ENCODE results near the gene NXF1. TPM values are rescaled to one million over a fixed set of nuclear protein-coding genes. Genes with fewer than 3 reads are reported as not detected.
"Not testable (repeated sequence)": the region's sequence is repeated elsewhere in the genome, so short reads cannot be mapped to it uniquely, and the experiment has no call there.

The NXF1 gene
- total and polyA plus RNA-seq, 2 experiments from 2014 or later, result 37.2 to 71.9 TPM

GRCh38 chr11:62771144-62772021 lies 33.9 kb downstream of the NXF1 start, which contains the start of gene TAF6L:
TSS of gene TAF6L (plus strand) at chr11:62771396. CDS start at chr11:62775784, 4,388 bp downstream.
- Histone ChIP-seq H3K27me3 (no peaks in the 10 kb centered on the region), H3K4me3 (peak within 1 kb of the TSS; percentile 71), H4K20me1 (ENCODE audit: insufficient read depth, poor library complexity, severe bottlenecking) (no peaks in the 10 kb centered on the region), H3K79me2 (peaks cover 24% of the 10 kb centered on the region), H2AFZ (peak within 1 kb of the TSS; percentile 57), H3K9me2 (replicated peaks; ENCODE audit: insufficient read depth) (no peaks in the 10 kb centered on the region), H3K27ac (peak within 1 kb of the TSS; percentile 96), H3K36me3 (replicated peaks; ENCODE audit: insufficient read depth, low read depth) (no peaks in the 10 kb centered on the region), H3K4me2 (peak within 1 kb of the TSS; percentile 80), H3K4me1 (ENCODE audit: insufficient read depth) (peaks cover 17% of the 10 kb centered on the region), H3K9me3 (ENCODE audit: low read depth) (no peaks in the 10 kb centered on the region)
- WGBS (ENCODE audit: low lambda C conversion rate, missing lambda C conversion rate), result 4% methylated on average over 32 of the region's 60 CpGs
- peak; percentile 99 for DNase-seq (ENCODE audit: low spot score)
- TF ChIP-seq EZH2 (IDR thresholded peaks at IDR 0.05; ENCODE audit: borderline replicate concordance) (no peak), EZH2phosphoT487 (IDR thresholded peaks at IDR 0.05; ENCODE audit: low read depth, severe bottlenecking, unreplicated experiment) (no peak), CTCF (IDR thresholded peaks at IDR 0.05; ENCODE audit: poor library complexity) (no peak)

DNA sequence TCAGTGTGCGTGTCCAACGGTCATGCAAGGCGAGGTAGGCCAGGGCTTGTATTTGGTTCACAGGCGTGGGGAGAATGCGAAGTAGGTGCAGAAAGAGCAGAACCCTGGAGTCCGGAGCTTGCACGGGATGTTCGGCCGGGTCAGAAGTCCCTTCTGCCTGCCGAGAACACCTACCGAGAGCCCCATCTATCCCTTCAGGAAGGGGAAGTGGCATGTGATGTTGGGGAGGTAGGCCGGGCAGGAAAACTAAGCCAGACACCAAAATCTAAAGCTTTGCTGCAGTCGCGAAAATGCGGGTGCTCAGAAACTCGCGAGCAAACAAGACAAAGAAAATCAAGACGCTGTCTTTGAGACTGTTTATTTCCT lies 34.5 kb downstream of the NXF1 start:
- Histone ChIP-seq H3K4me3 (peak overlapping the region; percentile 31), H3K36me3 (replicated peaks; ENCODE audit: insufficient read depth, low read depth) (no peaks in the 10 kb centered on the region), H2AFZ (peak overlapping the region; percentile 52), H3K4me1 (ENCODE audit: insufficient read depth) (peaks cover 17% of the 10 kb centered on the region), H3K79me2 (peaks cover 24% of the 10 kb centered on the region), H3K4me2 (peak overlapping the region; percentile 80), H3K9me3 (ENCODE audit: low read depth) (no peaks in the 10 kb centered on the region), H3K27ac (peak overlapping the region; percentile 96), H3K27me3 (no peaks in the 10 kb centered on the region), H3K9me2 (replicated peaks; ENCODE audit: insufficient read depth) (no peaks in the 10 kb centered on the region), H4K20me1 (ENCODE audit: insufficient read depth, poor library complexity, severe bottlenecking) (no peaks in the 10 kb centered on the region)
- TF ChIP-seq EZH2 (IDR thresholded peaks at IDR 0.05; ENCODE audit: borderline replicate concordance) (no peak), CTCF (IDR thresholded peaks at IDR 0.05; ENCODE audit: poor library complexity) (no peak), EZH2phosphoT487 (IDR thresholded peaks at IDR 0.05; ENCODE audit: low read depth, severe bottlenecking, unreplicated experiment) (no peak)
- 15% methylated on average over 18 of the region's 18 CpGs for WGBS (ENCODE audit: low lambda C conversion rate, missing lambda C conversion rate)
- peak; percentile 32 for DNase-seq (ENCODE audit: low spot score)

- Histone ChIP-seq H3K27ac (peak overlapping the region; percentile 63), H2AFZ (peak overlapping the region; percentile 64), H3K4me2 (peak overlapping the region; percentile 86), H3K79me2 (peaks cover 21% of the 10 kb centered on the region), H3K4me3 (peak overlapping the region; percentile 23)
- not testable (repeated sequence) for H3K36me3 ChIP-seq (replicated peaks; ENCODE audit: insufficient read depth, low read depth); DNase-seq (ENCODE audit: low spot score); H3K9me3 ChIP-seq (ENCODE audit: low read depth); H3K27me3 ChIP-seq; H4K20me1 ChIP-seq (ENCODE audit: insufficient read depth, poor library complexity, severe bottlenecking); H3K4me1 ChIP-seq (ENCODE audit: insufficient read depth); H3K9me2 ChIP-seq (replicated peaks; ENCODE audit: insufficient read depth)
- WGBS (ENCODE audit: low lambda C conversion rate, missing lambda C conversion rate), result 46% methylated on average over 9 of the region's 9 CpGs
Measured at GRCh38 chr11:62760867-62761227, 44.4 kb downstream of the NXF1 start.
